Stimulated activated naive CD4-positive, alpha-beta T cell (primary cell): ENCODE results near the gene TENM4.

Experiments used
- DNase-seq, 6 experiments: peaks; one replicate each; lab custom pipeline; 2025; lab: John Stamatoyannopoulos, UW

Gene TENM4

GRCh38 chr11:78786086-78786485, 654.7 kb downstream of the TENM4 start:
- DNase-seq, result no peak

GRCh38 chr11:78784321-78785061, 656.3 kb downstream of the TENM4 start:
- DNase-seq, result no peak

GRCh38 chr11:78783846-78784245, 657.0 kb downstream of the TENM4 start:
- DNase-seq, result no peak

- DNase-seq, result no peak
Observed at GRCh38 chr11:78783301-78783700, 657.5 kb downstream of the TENM4 start.

- no peak for DNase-seq
Observed at GRCh38 chr11:78782725-78783124, 658.1 kb downstream of the TENM4 start.

- no peak for DNase-seq
Observed at GRCh38 chr11:78780889-78781288, 659.9 kb downstream of the TENM4 start.

- DNase-seq, result no peak
Observed at GRCh38 chr11:78773492-78773891, 667.3 kb downstream of the TENM4 start.

- no peak for DNase-seq
Observed at GRCh38 chr11:78773077-78773476, 667.8 kb downstream of the TENM4 start.

- no peak for DNase-seq
Observed at GRCh38 chr11:78772186-78772585, 668.6 kb downstream of the TENM4 start.

GRCh38 chr11:78770931-78771330, 669.9 kb downstream of the TENM4 start:
- DNase-seq, result no peak

- DNase-seq, result no peak
Observed at GRCh38 chr11:78768971-78769370, 671.9 kb downstream of the TENM4 start.

- no peak for DNase-seq
Observed at GRCh38 chr11:78768345-78768744, 672.5 kb downstream of the TENM4 start.

GRCh38 chr11:78767027-78767932, 673.5 kb downstream of the TENM4 start:
- no peak for DNase-seq

GRCh38 chr11:78764946-78765345, 675.9 kb downstream of the TENM4 start:
- no peak for DNase-seq

GRCh38 chr11:78763664-78764063, 677.2 kb downstream of the TENM4 start:
- DNase-seq, result no peak

- DNase-seq, result no peak
Observed at GRCh38 chr11:78762105-78762504, 678.7 kb downstream of the TENM4 start.

- DNase-seq, result no peak
Observed at GRCh38 chr11:78759071-78759470, 681.8 kb downstream of the TENM4 start.

GRCh38 chr11:78753297-78753696, 687.5 kb downstream of the TENM4 start:
- no peak for DNase-seq

GRCh38 chr11:78752494-78752893, 688.3 kb downstream of the TENM4 start:
- DNase-seq, result no peak

GRCh38 chr11:78748918-78749690, 691.7 kb downstream of the TENM4 start:
- no peak for DNase-seq

GRCh38 chr11:78744949-78745348, 695.9 kb downstream of the TENM4 start:
- DNase-seq, result no peak

GRCh38 chr11:78744202-78744601, 696.6 kb downstream of the TENM4 start:
- DNase-seq, result no peak
